ENCODE data around the gene KLHDC4.
A peak's percentile ranks its signal among the peaks of the same experiment; 100 is the strongest.

KLHDC4 gene

GRCh38 chr16:87764600-87765472 is 950 bp downstream of the KLHDC4 start:
- CTCF ChIA-PET: interaction anchor here (0.9 to 3.1 kb wide), 5 partner anchors 14 to 178 kb away, joined by 3 to 19 read pairs (median 4); no protein-coding TSS in a partner anchor
- no peak for DNase-seq (ENCODE audit: low read depth, low spot score)
- TF ChIP-seq, protein P1, sequence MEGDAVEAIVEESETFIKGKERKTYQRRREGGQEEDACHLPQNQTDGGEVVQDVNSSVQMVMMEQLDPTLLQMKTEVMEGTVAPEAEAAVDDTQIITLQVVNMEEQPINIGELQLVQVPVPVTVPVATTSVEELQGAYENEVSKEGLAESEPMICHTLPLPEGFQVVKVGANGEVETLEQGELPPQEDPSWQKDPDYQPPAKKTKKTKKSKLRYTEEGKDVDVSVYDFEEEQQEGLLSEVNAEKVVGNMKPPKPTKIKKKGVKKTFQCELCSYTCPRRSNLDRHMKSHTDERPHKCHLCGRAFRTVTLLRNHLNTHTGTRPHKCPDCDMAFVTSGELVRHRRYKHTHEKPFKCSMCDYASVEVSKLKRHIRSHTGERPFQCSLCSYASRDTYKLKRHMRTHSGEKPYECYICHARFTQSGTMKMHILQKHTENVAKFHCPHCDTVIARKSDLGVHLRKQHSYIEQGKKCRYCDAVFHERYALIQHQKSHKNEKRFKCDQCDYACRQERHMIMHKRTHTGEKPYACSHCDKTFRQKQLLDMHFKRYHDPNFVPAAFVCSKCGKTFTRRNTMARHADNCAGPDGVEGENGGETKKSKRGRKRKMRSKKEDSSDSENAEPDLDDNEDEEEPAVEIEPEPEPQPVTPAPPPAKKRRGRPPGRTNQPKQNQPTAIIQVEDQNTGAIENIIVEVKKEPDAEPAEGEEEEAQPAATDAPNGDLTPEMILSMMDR (IDR thresholded peaks at IDR 0.05; ENCODE audit: insufficient read depth, low read length, missing control alignments): no peak
- H3K4me3 ChIP-seq (ENCODE audit: low read depth, low read length): peak overlapping the region; percentile 82
- POLR2A ChIA-PET: interaction anchor here (0.7 kb wide), 1 partner anchor 183 kb away, joined by 3 read pairs; no protein-coding TSS in a partner anchor

DNA sequence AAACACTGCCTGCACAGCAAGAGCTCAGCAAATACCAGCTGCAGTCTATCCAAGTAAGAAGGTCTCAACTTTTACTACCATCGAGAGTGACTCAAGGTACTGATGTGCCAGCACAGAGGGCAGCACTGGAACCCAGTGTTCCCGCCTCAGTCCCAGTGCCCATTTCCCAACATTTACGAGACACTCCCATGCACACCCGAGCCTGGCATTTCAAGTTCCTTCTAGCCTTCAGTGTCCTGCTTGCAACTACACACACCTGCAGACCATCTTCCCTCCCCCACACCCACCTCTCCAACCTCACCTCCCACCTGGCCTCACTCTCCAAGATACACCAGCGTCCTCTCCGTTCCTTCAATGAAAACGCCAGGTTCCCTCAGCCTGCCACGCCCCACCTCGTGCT is 3.2 kb downstream of the KLHDC4 start:
- ChIA-PET POLR2A (no interaction called here), CTCF (interaction anchor here (1.4 kb wide), 1 partner anchor 10 kb away, joined by 5 read pairs; no protein-coding TSS in a partner anchor)
- H3K4me3 ChIP-seq (ENCODE audit: low read depth, low read length): no peak overlapping the region
- no peak for DNase-seq (ENCODE audit: low read depth, low spot score)
- TF ChIP-seq, protein P1 (IDR thresholded peaks at IDR 0.05; ENCODE audit: insufficient read depth, low read length, missing control alignments): no peak

GRCh38 chr16:87762071-87762571 is 3.7 kb downstream of the KLHDC4 start:
- CTCF ChIA-PET: interaction anchor here (1.4 kb wide), 1 partner anchor 10 kb away, joined by 5 read pairs; no protein-coding TSS in a partner anchor
- no peak for DNase-seq (ENCODE audit: low read depth, low spot score)
- no peak overlapping the region for H3K4me3 ChIP-seq (ENCODE audit: low read depth, low read length)
- POLR2A ChIA-PET: no interaction called here
- TF ChIP-seq, protein P1 (IDR thresholded peaks at IDR 0.05; ENCODE audit: insufficient read depth, low read length, missing control alignments): no peak

- no peak overlapping the region for H3K4me3 ChIP-seq (ENCODE audit: low read depth, low read length)
- ChIA-PET POLR2A (no interaction called here), CTCF (interaction anchor here (1.4 to 1.5 kb wide), 2 partner anchors 8 to 126 kb away, joined by 3 to 5 read pairs; no protein-coding TSS in a partner anchor)
- TF ChIP-seq, protein P1 (IDR thresholded peaks at IDR 0.05; ENCODE audit: insufficient read depth, low read length, missing control alignments): no peak
- DNase-seq (ENCODE audit: low read depth, low spot score): no peak
These were observed 4.7 kb downstream of the KLHDC4 start for GRCh38 chr16:87761060-87761459.

DNA sequence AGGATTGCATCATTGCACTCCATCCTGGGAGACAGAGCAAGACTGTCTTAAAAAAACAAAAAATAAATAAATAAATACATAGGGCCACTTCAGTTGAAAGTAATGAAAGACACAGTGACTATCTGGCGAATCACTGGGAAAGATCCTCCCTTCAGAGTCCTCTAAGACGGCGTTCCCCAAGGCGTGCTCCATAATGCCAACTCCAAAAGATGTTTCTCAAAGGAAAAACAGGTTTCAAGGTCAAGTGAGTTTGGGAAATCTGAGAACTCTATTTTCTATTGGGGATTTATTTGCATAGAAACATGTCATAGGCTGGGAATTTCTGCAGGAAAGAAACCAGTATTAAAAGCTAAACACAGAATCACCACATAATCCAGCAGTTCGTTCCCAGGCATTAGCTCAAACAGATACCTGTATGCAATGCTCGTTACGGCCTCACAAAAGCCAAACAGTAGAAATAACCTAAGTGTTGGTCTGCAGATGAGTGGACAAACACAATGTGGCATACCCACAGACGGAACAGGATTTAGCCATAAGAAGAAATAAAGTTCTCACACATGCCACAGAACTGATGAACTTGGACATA is 7.9 kb downstream of the KLHDC4 start:
- H3K4me3 ChIP-seq (ENCODE audit: low read depth, low read length): no peak overlapping the region
- POLR2A ChIA-PET: no interaction called here
- DNase-seq (ENCODE audit: low read depth, low spot score): no peak
- TF ChIP-seq, protein P1 (IDR thresholded peaks at IDR 0.05; ENCODE audit: insufficient read depth, low read length, missing control alignments): no peak
- CTCF ChIA-PET: interaction anchor here (3.3 kb wide), 1 partner anchor 11 kb away, joined by 13 read pairs; no protein-coding TSS in a partner anchor

DNA sequence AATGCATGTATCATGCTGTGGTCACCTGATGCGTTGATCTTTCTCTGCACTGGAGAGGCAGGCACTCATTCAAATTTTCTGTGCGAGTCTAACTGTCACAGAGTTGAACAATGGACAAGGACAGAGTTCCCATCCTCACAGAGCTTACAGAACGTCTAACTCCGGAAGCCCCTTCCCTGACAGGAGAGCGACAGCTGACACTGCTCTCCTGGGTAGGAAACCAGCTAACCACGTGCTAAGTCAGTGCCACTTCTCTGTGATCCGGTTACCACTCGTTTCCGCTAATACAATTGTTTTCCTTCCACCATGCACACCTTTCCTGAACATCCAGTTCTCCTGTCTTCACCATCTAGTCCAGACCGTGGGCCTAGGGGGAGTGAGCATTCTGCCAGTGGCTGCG is 11.3 kb downstream of the KLHDC4 start:
- TF ChIP-seq, protein P1 (IDR thresholded peaks at IDR 0.05; ENCODE audit: insufficient read depth, low read length, missing control alignments): no peak
- POLR2A ChIA-PET: interaction anchor here (1.3 kb wide), 1 partner anchor 11 kb away, joined by 5 read pairs; the partner anchor contains the start of gene KLHDC4
- CTCF ChIA-PET: interaction anchor here (2.2 kb wide), 1 partner anchor 24 kb away, joined by 6 read pairs; no protein-coding TSS in a partner anchor
- DNase-seq (ENCODE audit: low read depth, low spot score): no peak
- H3K4me3 ChIP-seq (ENCODE audit: low read depth, low read length): no peak overlapping the region
